Skin epidermis (tissue), 12 donors: Measurements from ENCODE around the gene KCNK5.

Experiments used
- H3K27ac ChIP-seq, 21 experiments: fragments of 200-600 bp; sonication (generic) in 11 of 21; one replicate each; pipeline ENCODE4 v1.5.0; 2020; ENCODE audit warnings: mild to moderate bottlenecking in 3 of 21, inconsistent platforms in 2 of 21, moderate library complexity in 2 of 21
- H3K4me3 ChIP-seq, 7 experiments: fragments of 200-600 bp; sonication (generic) in 2 of 7; one replicate each; pipeline ENCODE4 v1.5.0; 2020; ENCODE audit warnings: inconsistent platforms in 2 of 7, mild to moderate bottlenecking in 2 of 7, moderate library complexity in 1 of 7

The KCNK5 gene

GRCh38 chr6:39247667-39248194 lies 18.5 kb upstream of the KCNK5 start:
- H3K27ac ChIP-seq, result no peak overlapping the region
- H3K4me3 ChIP-seq, result no peak overlapping the region

GRCh38 chr6:39243809-39244208 lies 14.5 kb upstream of the KCNK5 start:
- Histone ChIP-seq H3K27ac (peak overlapping the region in 5 of 21 experiments; percentile 24 to 57 (median 39)), H3K4me3 (no peak overlapping the region)

- Histone ChIP-seq H3K27ac (peak overlapping the region in 3 of 21 experiments; percentile 2 to 22 (median 9)), H3K4me3 (no peak overlapping the region)
These were observed 11.0 kb upstream of the KCNK5 start for GRCh38 chr6:39240155-39240757.

GRCh38 chr6:39239527-39240154 lies 10.4 kb upstream of the KCNK5 start:
- Histone ChIP-seq H3K27ac (peak overlapping the region in 4 of 21 experiments; percentile 3 to 55 (median 20)), H3K4me3 (no peak overlapping the region)

GRCh38 chr6:39236742-39237141 lies 7.5 kb upstream of the KCNK5 start:
- Histone ChIP-seq H3K4me3 (no peak overlapping the region), H3K27ac (no peak overlapping the region)

GRCh38 chr6:39233333-39233732 lies 4.1 kb upstream of the KCNK5 start:
- no peak overlapping the region for H3K27ac ChIP-seq

GRCh38 chr6:39231521-39232243 lies 2.4 kb upstream of the KCNK5 start:
- Histone ChIP-seq H3K4me3 (no peak overlapping the region), H3K27ac (no peak overlapping the region)

More at GRCh38 chr6:39233333-39233732, 4.1 kb upstream of the KCNK5 start:
- no peak overlapping the region for H3K4me3 ChIP-seq

- no peak overlapping the region for H3K27ac ChIP-seq
- H3K4me3 ChIP-seq, result no peak overlapping the region
These were observed 1.4 kb upstream of the KCNK5 start for GRCh38 chr6:39230654-39231035.

- peak overlapping the region in 11 of 21 experiments; percentile 14 to 72 (median 42) for H3K27ac ChIP-seq
- peak overlapping the region; percentile 34 to 55 (median 43) for H3K4me3 ChIP-seq
These were observed 934 bp downstream of the KCNK5 start for GRCh38 chr6:39228111-39228971.

- H3K4me3 ChIP-seq, result peak overlapping the region; percentile 34 to 55 (median 43)
- H3K27ac ChIP-seq, result peak overlapping the region in 2 of 21 experiments; percentile 29 to 72
These were observed 1.8 kb downstream of the KCNK5 start for GRCh38 chr6:39227476-39227875.

- Histone ChIP-seq H3K4me3 (peak overlapping the region in 3 of 7 experiments; percentile 0 to 54 (median 11)), H3K27ac (peak overlapping the region in 3 of 21 experiments; percentile 12 to 45 (median 19))
These were observed 2.5 kb downstream of the KCNK5 start for GRCh38 chr6:39226639-39227329.

- H3K4me3 ChIP-seq, result no peak overlapping the region
- H3K27ac ChIP-seq, result peak overlapping the region in 1 of 21 experiments; percentile 19
These were observed 3.3 kb downstream of the KCNK5 start for GRCh38 chr6:39225946-39226437.

GRCh38 chr6:39225543-39225942 lies 3.7 kb downstream of the KCNK5 start:
- H3K4me3 ChIP-seq, result no peak overlapping the region
- H3K27ac ChIP-seq, result peak overlapping the region in 1 of 21 experiments; percentile 35

GRCh38 chr6:39224523-39225182 lies 4.6 kb downstream of the KCNK5 start:
- peak overlapping the region in 1 of 21 experiments; percentile 7 for H3K27ac ChIP-seq
- no peak overlapping the region for H3K4me3 ChIP-seq

GRCh38 chr6:39224011-39224410 lies 5.3 kb downstream of the KCNK5 start:
- Histone ChIP-seq H3K27ac (no peak overlapping the region), H3K4me3 (no peak overlapping the region)

GRCh38 chr6:39223555-39223954 lies 5.7 kb downstream of the KCNK5 start:
- Histone ChIP-seq H3K27ac (no peak overlapping the region), H3K4me3 (no peak overlapping the region)

GRCh38 chr6:39223061-39223460 lies 6.2 kb downstream of the KCNK5 start:
- Histone ChIP-seq H3K27ac (no peak overlapping the region), H3K4me3 (no peak overlapping the region)
